Transverse colon (tissue), 4 donors: ENCODE data around the gene STIM1. TPM values are rescaled to one million over a fixed set of nuclear protein-coding genes. Genes with fewer than 3 reads are reported as not detected.

Experiments
- DNase-seq: peaks from one replicate; pipeline ENCODE4 v3.0.0-alpha.2; 2019
- H3K27ac ChIP-seq, 4 donors: fragments of 200-600 bp; sonication (generic); 2 replicates each; pipeline ENCODE4 v1.5.1; 2016 to 2018; ENCODE audit warnings: inconsistent platforms in 4 of 4
- H3K27me3 ChIP-seq: fragments of 200-600 bp; sonication (generic); 2 replicates; pipeline ENCODE4 v1.5.1; 2017; ENCODE audit warnings: inconsistent platforms
- H3K36me3 ChIP-seq, 4 donors: fragments of 200-600 bp; sonication (generic); 2 replicates each; pipeline ENCODE4 v1.5.1; 2017 to 2019; ENCODE audit warnings: inconsistent platforms in 4 of 4
- H3K4me1 ChIP-seq, 4 donors: fragments of 200-600 bp; sonication (generic); 2 replicates each; pipeline ENCODE4 v1.5.1; 2017 to 2020; ENCODE audit warnings: inconsistent platforms in 4 of 4
- H3K4me3 ChIP-seq, 4 donors: fragments of 200-600 bp; sonication (generic); 1 replicate in 1 of 4; 2 replicates in 3 of 4; pipeline versions ENCODE4 v1.5.1 to v1.6.1; 2017 to 2019; ENCODE audit warnings: inconsistent platforms in 4 of 4
- H3K9me3 ChIP-seq, 2 donors: fragments of 200-600 bp; sonication (generic); 2 replicates each; pipeline ENCODE4 v1.5.1; 2017 to 2019; ENCODE audit warnings: inconsistent platforms in 2 of 2
- EP300 ChIP-seq: sonication (generic); formaldehyde crosslinking; IDR thresholded peaks from one replicate; pipeline ENCODE4 v1.6.1; 2017; ENCODE audit warnings: antibody characterized with exemption, low read depth
- POLR2A ChIP-seq: fragments of 450-650 bp; IDR thresholded peaks from one replicate; pipeline ENCODE4 v1.6.1; 2016; ENCODE audit warnings: antibody characterized with exemption, mild to moderate bottlenecking, moderate library complexity
- POLR2AphosphoS5 ChIP-seq, 3 donors: sonication (generic); formaldehyde crosslinking; IDR thresholded peaks; one replicate each; pipeline ENCODE4 v1.6.1; 2016; ENCODE audit warnings: antibody characterized with exemption in 3 of 3
- WGBS, 2 donors: methylation state at CpG; one replicate each; pipeline ENCODE4 v1.1.5; 2018; ENCODE audit warnings: low coverage in 1 of 2; 5-methylcytosine and 5-hydroxymethylcytosine counted together
- in situ Hi-C, 4 donors: fragments of 200-750 bp; cut with MboI; loops; one replicate each; pipeline versions ENCODE4 v1.15.0 to v1.15.1; 2017; ENCODE audit warnings: low sequenced_read_pairs in 3 of 4, low pct_ligation_motif_present in 1 of 4, low pct_unique_long_range_greater_than_20kb in 1 of 4
- intact Hi-C: fragments of 100-400 bp; cut with DNase I; formaldehyde crosslinking; loops from one replicate; pipeline ENCODE4 v1.15.1; 2023; ENCODE audit warnings: low total_unique reads
- total RNA-seq, 4 donors: library from RNA; depleted of rRNA; stranded (reverse); fragments of >200 nt; gene quantifications; one replicate each; pipeline ENCODE4 v1.1.0, GENCODE V29; 2016
- TF ChIP-seq, protein P1 (sequence below), 5 experiments: fragments of 200-600 bp in 3 of 5; fragments of 450-650 bp in 2 of 5; sonication (generic) in 3 of 5; IDR thresholded peaks; 1 replicate in 2 of 5; 2 replicates in 3 of 5; pipeline ENCODE4 v1.5.1; 2016 to 2017; ENCODE audit warnings: antibody characterized with exemption in 5 of 5, inconsistent platforms in 3 of 5, mild to moderate bottlenecking in 2 of 5, moderate library complexity in 1 of 5

The STIM1 gene
- total RNA-seq, 4 donors from 2014 or later = 41.2 to 79.3 (median 48.0) TPM

DNA sequence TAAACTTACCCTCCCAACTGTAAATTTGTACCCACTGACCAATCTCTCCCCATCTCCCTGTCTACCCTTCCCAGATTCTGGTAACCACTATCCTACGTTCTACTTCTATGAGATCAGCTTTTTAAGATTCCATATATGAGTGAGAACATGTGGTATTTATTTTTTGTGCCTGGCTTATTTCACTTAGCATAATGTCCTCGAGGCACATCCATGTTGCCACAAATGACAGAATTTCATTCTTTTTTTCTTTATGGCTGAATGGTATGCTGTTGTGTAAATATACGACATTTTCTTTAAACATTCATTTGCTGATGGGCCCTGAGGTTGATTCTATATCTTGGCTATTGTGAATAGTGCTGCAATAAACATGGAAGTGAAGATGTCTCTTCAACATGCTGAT lies 164.4 kb downstream of the STIM1 start:
- peaks cover 0 to 5% (median 2%) of the 10 kb centered on the region in 4 donors for H3K4me1 ChIP-seq
- intact Hi-C loops (no loop called here), in situ Hi-C loops (no loop called here)
- no peaks in the 10 kb centered on the region for H3K27me3 ChIP-seq
- 74 to 77% methylated on average over 3 of the region's 3 CpGs for WGBS, 2 donors
- H3K4me3 ChIP-seq = no peak overlapping the region
- no peaks in the 10 kb centered on the region for H3K36me3 ChIP-seq
- no peaks in the 10 kb centered on the region for H3K9me3 ChIP-seq
- TF ChIP-seq, protein P1, sequence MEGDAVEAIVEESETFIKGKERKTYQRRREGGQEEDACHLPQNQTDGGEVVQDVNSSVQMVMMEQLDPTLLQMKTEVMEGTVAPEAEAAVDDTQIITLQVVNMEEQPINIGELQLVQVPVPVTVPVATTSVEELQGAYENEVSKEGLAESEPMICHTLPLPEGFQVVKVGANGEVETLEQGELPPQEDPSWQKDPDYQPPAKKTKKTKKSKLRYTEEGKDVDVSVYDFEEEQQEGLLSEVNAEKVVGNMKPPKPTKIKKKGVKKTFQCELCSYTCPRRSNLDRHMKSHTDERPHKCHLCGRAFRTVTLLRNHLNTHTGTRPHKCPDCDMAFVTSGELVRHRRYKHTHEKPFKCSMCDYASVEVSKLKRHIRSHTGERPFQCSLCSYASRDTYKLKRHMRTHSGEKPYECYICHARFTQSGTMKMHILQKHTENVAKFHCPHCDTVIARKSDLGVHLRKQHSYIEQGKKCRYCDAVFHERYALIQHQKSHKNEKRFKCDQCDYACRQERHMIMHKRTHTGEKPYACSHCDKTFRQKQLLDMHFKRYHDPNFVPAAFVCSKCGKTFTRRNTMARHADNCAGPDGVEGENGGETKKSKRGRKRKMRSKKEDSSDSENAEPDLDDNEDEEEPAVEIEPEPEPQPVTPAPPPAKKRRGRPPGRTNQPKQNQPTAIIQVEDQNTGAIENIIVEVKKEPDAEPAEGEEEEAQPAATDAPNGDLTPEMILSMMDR (IDR thresholded peaks at IDR 0.05) = no peak
- TF ChIP-seq POLR2A = no peak
- TF ChIP-seq EP300 = no peak
- TF ChIP-seq POLR2AphosphoS5 (IDR thresholded peaks at IDR 0.05) = no peak
- DNase-seq = no peak
- H3K27ac ChIP-seq = no peak overlapping the region

DNA sequence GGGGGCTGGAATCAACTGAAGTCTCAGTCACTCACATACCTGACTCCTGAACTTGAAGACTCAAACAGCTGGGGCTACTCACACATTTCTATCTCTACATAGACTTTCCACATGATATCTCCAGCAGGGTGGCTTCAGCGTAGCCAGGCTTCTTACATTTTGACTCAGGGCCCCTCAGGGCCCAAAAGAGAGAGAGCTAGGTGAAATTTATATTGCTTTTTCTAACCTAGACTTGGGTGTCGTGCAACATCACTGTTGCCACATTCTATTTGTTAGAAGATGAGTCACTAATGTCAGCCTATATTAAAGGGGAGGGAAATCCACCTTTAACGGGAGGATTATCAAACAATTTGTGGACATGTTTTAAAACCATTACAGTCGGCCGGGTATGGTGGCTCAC lies 167.2 kb downstream of the STIM1 start:
- Histone ChIP-seq H3K27ac (no peak overlapping the region), H3K27me3 (no peaks in the 10 kb centered on the region), H3K4me3 (no peak overlapping the region), H3K9me3 (no peaks in the 10 kb centered on the region), H3K36me3 (no peaks in the 10 kb centered on the region), H3K4me1 (peaks cover 0 to 26% (median 3%) of the 10 kb centered on the region in 4 donors)
- intact Hi-C loops (no loop called here), in situ Hi-C loops (no loop called here)
- WGBS, 2 donors = 95 to 100% methylated on average over 2 to 5 of the region's 5 CpGs
- DNase-seq = no peak
- TF ChIP-seq, protein P1 (IDR thresholded peaks at IDR 0.05) = no peak
- no peak for TF ChIP-seq EP300
- no peak for TF ChIP-seq POLR2AphosphoS5 (IDR thresholded peaks at IDR 0.05)
- no peak for TF ChIP-seq POLR2A

DNA sequence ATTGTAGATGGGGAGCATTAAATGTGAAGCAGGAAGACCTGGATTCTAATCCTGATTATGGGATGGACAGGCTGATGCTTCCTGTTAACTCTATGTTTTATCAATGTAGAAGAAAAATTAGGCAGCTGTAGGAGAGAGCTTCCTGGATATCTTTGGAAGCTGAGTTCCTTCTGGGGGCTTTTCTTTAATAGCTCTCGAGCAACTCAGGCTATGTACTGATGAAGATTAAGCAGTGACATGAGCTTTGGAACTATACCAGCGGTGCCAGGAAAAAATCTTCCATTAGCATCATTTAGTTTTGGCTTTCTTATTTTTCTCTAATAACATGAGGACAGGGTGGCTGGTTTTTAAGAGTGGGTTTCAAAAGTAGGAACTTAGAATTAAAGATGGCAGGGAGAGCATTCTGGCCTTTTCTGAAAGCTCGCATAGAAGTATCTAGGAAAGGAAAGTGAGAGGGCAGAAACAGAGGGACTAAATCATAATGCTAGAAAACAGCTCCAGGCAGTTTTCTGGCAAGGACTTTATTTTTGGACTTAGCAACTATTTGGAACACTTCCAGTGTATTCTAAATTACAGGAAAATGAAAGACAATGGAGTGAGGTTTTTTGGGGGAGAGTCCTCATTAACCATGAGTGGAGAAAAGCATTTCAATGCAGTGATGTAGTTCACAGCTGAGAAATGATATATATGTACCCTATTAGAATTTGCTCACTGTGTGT lies 169.9 kb downstream of the STIM1 start:
- DNase-seq = no peak
- 46 to 70% methylated on average over 2 to 3 of the region's 3 CpGs for WGBS, 2 donors

DNA sequence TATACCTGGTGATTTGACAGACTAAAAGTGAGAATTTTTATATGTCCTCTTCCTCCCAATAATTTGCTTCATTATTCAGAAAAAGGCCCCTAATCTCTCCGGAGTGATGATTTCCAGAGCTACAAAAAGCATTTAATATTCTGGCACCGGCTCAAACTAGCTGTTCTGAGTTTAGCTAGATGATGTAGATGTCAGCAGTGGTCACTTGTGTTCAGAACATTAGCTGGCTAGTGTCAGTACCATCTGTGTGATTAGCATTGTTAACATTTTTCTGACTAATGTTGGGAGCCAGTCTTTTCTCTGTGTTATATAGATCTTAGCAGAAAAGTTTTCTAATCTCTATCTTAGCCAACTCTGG lies 170.5 kb downstream of the STIM1 start:
- peaks cover 0 to 40% (median 3%) of the 10 kb centered on the region in 4 donors for H3K4me1 ChIP-seq
- intact Hi-C loops = no loop called here
- no peak for DNase-seq
- no peak overlapping the region for H3K4me3 ChIP-seq
- peak in 1 of 3 donors; percentile 46 for TF ChIP-seq POLR2AphosphoS5 (IDR thresholded peaks at IDR 0.05)
- TF ChIP-seq, protein P1 (IDR thresholded peaks at IDR 0.05) = no peak
- in situ Hi-C loops = no loop called here
- 67 to 100% methylated on average over 1 to 2 of the region's 2 CpGs for WGBS, 2 donors
- peak overlapping the region; percentile 64 to 77 (median 68) for H3K27ac ChIP-seq
- H3K27me3 ChIP-seq = no peaks in the 10 kb centered on the region
- no peaks in the 10 kb centered on the region for H3K9me3 ChIP-seq
- H3K36me3 ChIP-seq = no peaks in the 10 kb centered on the region

More for the DNA sequence above, 169.9 kb downstream of the STIM1 start:
- peaks cover 0 to 40% (median 3%) of the 10 kb centered on the region in 4 donors for H3K4me1 ChIP-seq
- no peaks in the 10 kb centered on the region for H3K27me3 ChIP-seq
- no peaks in the 10 kb centered on the region for H3K36me3 ChIP-seq
- TF ChIP-seq POLR2A = no peak
- TF ChIP-seq EP300 = no peak
- TF ChIP-seq, protein P1 (IDR thresholded peaks at IDR 0.05) = no peak
- TF ChIP-seq POLR2AphosphoS5 (IDR thresholded peaks at IDR 0.05) = no peak
- peak overlapping the region; percentile 64 to 77 (median 68) for H3K27ac ChIP-seq
- in situ Hi-C loops = no loop called here
- intact Hi-C loops = no loop called here
- H3K4me3 ChIP-seq = no peak overlapping the region
- H3K9me3 ChIP-seq = no peaks in the 10 kb centered on the region
